ENCODE results near the gene ENPP6.

ENPP6 gene

DNA sequence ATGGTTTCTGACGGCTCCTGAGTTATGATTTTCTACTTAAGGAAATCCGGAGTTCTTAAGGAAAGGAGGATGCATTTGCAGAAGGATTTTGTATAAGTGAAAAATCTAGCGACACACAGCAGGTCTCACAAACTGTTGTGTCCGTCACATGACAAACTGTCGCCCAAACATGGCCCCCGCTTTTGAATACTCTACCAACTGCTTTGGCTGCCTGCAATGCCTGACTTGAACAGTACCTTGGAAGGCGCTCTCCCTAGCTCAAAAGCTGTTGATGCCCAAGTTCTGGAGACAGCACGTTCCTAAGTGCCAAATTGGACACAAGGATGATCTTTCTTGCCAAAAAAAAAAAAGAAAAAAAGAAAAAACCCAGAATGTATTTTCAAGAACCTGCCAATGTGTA is 103.2 kb downstream of the ENPP6 start:
- TF ChIP-seq CTCF (IDR thresholded peaks at IDR 0.05), result no peak
- H3K27ac ChIP-seq, result no peak overlapping the region
- H3K9me3 ChIP-seq, result no peaks in the 10 kb centered on the region
- no peaks in the 10 kb centered on the region for H3K36me3 ChIP-seq
- no peaks in the 10 kb centered on the region for H3K4me1 ChIP-seq (ENCODE audit: control insufficient read depth in 1 of 2, insufficient read depth in 1 of 2, low read depth in 1 of 2, low read length in 1 of 2)
- no peaks in the 10 kb centered on the region for H3K27me3 ChIP-seq
- H3K4me3 ChIP-seq (ENCODE audit: low read depth in 1 of 2, low read length in 1 of 2), result no peak overlapping the region

DNA sequence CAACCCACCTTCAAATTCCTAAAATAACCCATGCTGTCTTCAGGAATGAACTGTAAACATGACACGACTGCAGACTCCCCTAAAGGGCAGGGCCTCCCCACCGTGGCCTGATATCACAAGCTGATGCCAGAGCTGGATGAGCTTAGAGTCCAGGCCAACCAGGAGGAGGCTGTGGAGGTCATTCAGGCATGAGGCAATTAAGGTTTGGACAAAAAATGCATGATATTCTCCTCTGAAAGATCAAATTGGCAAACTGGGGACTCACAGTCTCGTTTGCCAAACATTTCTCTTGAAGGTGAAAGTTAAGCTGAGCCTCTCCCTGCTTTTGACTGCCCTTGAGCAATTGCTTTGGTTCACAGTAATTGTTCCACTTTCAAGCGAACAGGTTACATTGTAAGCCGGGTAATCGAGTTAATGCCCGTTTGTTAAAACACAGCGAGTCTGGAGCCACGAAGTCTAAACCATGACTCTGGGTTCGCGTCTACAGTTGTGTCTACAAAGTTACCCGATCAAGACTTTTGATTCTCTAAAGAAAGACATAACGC is 105.6 kb downstream of the ENPP6 start:
- Histone ChIP-seq H3K4me3 (ENCODE audit: low read depth in 1 of 2, low read length in 1 of 2) (no peak overlapping the region), H3K4me1 (ENCODE audit: control insufficient read depth in 1 of 2, insufficient read depth in 1 of 2, low read depth in 1 of 2, low read length in 1 of 2) (no peaks in the 10 kb centered on the region), H3K27me3 (no peaks in the 10 kb centered on the region), H3K9me3 (no peaks in the 10 kb centered on the region), H3K36me3 (no peaks in the 10 kb centered on the region), H3K27ac (no peak overlapping the region)
- no peak for TF ChIP-seq CTCF (IDR thresholded peaks at IDR 0.05)

GRCh38 chr4:184111233-184111832 is 106.3 kb downstream of the ENPP6 start:
- Histone ChIP-seq H3K27ac (no peak overlapping the region), H3K27me3 (no peaks in the 10 kb centered on the region), H3K36me3 (no peaks in the 10 kb centered on the region), H3K4me3 (ENCODE audit: low read depth in 1 of 2, low read length in 1 of 2) (no peak overlapping the region), H3K4me1 (ENCODE audit: control insufficient read depth in 1 of 2, insufficient read depth in 1 of 2, low read depth in 1 of 2, low read length in 1 of 2) (no peaks in the 10 kb centered on the region), H3K9me3 (no peaks in the 10 kb centered on the region)
- no peak for TF ChIP-seq CTCF (IDR thresholded peaks at IDR 0.05)

DNA sequence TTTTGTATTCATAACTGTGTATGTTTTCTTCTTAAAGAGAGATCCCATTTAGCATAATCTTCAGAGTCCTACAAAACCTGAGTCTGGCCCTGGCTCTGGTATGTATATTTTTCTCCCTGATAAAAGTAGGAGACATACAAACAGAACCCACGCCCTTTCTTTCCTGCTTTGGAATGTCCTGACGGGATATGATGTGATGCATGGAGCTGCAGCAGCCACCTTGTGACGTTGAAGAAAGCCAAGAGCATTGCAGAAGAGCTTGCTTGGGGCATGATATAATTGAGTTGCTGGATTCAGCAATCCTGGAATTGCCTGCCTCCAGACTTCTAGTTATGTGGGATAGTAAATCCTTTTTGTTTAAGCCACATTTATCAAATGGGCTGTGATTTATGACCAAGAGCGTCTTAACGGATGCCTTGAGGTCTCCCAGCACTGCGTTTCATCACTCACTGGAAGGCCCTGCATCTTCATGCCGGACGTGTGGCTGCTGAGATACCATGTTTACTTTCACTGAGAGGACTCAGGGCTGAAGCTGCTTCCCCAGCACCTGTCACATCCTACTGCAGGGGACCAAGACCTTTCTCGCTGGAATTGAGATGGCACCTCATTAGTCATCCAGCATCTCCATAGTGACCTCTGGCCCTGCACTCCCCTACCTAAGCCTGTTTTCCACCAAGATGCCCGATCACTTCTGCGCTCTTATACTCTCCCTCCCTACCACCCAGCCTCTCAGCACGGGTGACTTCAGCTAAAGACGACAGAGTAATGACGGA is 107.0 kb downstream of the ENPP6 start:
- no peaks in the 10 kb centered on the region for H3K27me3 ChIP-seq
- TF ChIP-seq CTCF (IDR thresholded peaks at IDR 0.05), result no peak

GRCh38 chr4:184108006-184108501 is 109.6 kb downstream of the ENPP6 start:
- Histone ChIP-seq H3K4me3 (ENCODE audit: low read depth in 1 of 2, low read length in 1 of 2) (no peak overlapping the region), H3K4me1 (ENCODE audit: control insufficient read depth in 1 of 2, insufficient read depth in 1 of 2, low read depth in 1 of 2, low read length in 1 of 2) (no peaks in the 10 kb centered on the region), H3K36me3 (no peaks in the 10 kb centered on the region), H3K9me3 (no peaks in the 10 kb centered on the region), H3K27ac (no peak overlapping the region), H3K27me3 (no peaks in the 10 kb centered on the region)
- TF ChIP-seq CTCF (IDR thresholded peaks at IDR 0.05), result no peak

More for the DNA sequence above, 107.0 kb downstream of the ENPP6 start:
- H3K27ac ChIP-seq, result no peak overlapping the region
- H3K4me1 ChIP-seq (ENCODE audit: control insufficient read depth in 1 of 2, insufficient read depth in 1 of 2, low read depth in 1 of 2, low read length in 1 of 2), result no peaks in the 10 kb centered on the region
- no peak overlapping the region for H3K4me3 ChIP-seq (ENCODE audit: low read depth in 1 of 2, low read length in 1 of 2)
- H3K36me3 ChIP-seq, result no peaks in the 10 kb centered on the region
- no peaks in the 10 kb centered on the region for H3K9me3 ChIP-seq

All from neutrophil (primary cell).